GM19023 (cell line): ENCODE results near the gene ARHGAP26.

Experiments
- ATAC-seq: cut with Tn5 transposase; IDR thresholded peaks from one replicate; pipeline ENCODE4 v1.9.1; 2021; ENCODE audit warnings: mild to moderate bottlenecking, moderate library complexity; ENCODE audit not compliant: unreplicated experiment

Gene ARHGAP26

GRCh38 chr5:142783601-142784341 is 13.6 kb downstream of the ARHGAP26 start:
- no peak for ATAC-seq

GRCh38 chr5:142784401-142784955 is 14.3 kb downstream of the ARHGAP26 start:
- no peak for ATAC-seq

- no peak for ATAC-seq
These were observed 15.0 kb downstream of the ARHGAP26 start for GRCh38 chr5:142785206-142785605.

GRCh38 chr5:142789206-142789605 is 19.0 kb downstream of the ARHGAP26 start:
- no peak for ATAC-seq

DNA sequence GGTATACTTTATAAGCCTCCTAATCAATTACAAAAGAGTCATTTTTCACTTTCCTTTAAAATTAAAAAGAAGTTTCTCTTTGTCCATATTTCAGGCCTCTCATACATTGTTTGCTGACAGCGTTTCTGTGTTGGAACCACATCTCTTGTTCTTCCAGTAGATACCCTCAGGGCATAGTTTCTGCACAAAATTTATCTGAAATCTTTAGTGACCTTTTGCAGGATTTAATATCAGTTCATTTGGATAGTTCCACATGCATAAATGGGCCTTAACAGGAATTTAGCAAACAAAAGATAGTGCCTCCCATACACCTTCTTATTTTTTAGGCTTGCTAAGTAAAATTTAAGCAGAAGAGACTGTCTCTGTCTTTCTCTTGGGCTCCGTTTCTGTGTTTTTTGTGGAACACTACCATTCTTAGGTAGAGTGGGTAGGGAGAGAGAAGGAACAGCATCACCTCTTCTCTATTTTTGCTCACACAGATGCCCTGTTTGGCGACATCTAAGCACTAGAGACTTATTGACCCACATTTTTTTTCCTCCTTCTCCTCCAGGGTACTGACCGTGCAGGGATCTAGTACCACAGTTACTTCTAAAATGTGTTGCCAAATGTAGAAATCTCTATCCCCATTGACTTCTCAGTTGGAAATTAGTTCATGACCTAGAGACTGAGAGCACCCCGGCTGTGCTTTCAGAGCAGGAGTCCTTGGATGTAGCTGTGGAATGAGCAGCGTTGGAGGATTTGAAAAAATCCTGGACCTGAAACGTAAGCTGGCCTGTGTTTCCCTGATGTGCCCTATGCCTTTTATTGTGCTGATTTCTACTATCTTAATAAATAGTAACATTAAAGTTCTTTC is 22.1 kb downstream of the ARHGAP26 start:
- no peak for ATAC-seq

DNA sequence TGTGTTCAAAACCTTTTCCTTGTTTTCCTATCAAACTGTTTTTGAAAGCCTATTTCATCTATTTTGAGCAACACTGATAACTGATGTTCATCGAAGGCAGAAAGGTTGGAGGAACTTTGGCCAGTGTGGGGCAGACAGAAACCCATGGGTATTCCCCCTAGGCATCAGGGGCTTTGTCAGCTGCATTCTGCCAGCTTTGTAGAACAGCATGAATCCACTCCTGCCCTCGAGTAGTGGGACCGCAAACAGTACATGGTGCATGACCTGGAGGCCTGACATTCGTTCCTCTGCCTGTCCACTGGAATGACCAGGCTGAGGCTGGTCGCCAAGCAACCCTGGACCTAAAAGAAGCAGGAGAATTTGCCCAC is 22.7 kb downstream of the ARHGAP26 start:
- ATAC-seq: no peak

DNA sequence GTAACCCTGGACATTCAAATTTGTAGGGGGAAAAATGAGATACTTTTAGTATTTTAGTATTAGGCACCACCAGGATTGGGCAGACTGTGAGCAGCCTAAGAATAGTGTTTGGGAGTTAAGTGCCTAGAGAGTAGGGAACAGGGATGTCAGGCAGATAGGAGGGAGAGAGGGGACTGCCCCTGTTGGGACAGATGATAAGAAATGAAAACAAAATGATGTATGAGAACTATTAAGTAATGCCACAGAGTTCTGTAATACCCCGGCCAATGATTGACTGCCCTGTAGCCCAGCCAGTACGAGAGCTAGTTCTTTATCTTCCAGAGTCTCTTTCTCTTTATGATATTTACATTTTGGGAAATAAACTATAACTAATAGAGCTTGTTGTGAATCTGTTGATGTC is 24.4 kb downstream of the ARHGAP26 start:
- ATAC-seq: no peak

DNA sequence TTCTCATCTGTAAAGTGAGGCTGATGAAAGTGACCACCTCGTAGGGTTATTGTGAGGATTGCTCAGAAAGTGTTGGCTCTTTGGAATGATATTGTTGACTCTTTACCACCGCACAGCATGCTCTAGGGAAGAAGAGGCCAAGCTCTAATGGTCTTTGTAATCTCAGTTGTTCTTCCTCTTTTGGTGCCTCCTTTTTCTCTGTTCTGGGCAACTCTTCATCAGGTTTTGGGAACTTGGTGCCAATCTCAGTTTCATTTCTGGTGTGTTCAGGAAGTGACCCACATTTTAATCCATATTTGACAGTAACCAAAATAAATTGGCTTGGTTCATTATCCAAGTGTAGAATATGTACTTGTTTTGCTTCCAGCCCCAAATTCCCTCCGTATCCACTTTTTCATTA is 25.1 kb downstream of the ARHGAP26 start:
- ATAC-seq: no peak

DNA sequence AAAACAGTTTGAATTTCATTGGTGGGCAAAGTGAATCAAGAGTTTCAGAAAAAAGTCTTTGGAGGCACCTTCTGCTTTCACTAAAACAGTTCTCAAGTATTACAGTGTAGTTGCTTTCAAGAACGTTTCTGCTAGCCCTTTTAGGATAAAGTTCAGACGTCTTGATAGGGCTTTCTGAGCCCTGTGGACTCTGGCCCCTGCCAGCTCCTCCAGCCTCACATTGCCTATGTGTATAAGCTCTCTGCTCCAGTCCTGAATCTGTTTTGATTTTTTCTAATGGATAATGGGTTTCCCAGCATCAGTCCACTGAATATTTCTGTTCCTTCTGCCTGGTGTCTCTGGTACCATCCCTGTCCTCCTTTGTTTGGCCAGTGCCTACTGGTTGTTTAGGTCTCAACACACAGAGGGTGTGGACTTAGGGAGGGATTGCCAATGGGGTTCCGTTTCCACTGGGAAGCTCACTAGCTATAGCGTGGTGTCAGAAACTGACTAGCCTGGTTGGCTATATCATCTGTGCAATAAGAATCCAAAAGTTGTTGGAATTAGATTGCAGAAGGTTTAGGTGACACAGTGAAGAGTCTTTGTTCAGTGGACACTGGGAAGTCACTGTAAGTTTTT is 26.4 kb downstream of the ARHGAP26 start:
- no peak for ATAC-seq

GRCh38 chr5:142797420-142797819 is 27.2 kb downstream of the ARHGAP26 start:
- ATAC-seq: no peak

DNA sequence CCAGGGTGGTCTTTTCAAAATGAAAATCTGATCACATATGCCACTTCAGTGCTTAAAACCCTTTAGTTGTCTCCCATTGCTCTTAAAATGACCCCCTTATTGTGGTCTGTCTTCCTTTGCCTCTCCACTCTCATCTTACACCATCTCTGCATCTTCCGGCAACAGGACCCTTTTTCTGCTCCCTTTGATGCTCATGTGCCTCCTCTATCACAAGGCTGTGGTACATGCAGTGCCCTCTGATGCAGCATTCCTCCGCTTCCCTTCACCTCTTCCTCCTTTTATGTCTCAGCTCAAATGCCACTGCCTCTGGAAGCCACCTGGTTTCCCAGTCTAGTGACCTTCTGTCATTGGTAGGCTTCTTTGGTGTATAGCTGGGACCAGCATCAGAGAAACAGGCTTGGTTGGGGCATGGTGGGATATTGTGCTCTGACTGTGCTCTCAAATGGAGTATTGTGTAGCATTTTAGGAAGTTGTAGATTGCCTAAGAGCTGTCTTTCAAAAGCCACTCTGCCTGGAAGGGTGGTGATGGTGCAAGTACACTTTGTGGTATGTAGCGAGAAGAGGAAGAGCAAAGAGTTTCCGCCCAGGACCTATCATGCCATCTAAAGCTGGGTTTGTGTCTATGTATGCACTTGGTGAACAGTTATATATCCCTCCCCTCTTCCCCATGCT is 28.1 kb downstream of the ARHGAP26 start:
- ATAC-seq: no peak

- ATAC-seq: peak; percentile 84
These were observed 30.8 kb downstream of the ARHGAP26 start for GRCh38 chr5:142800776-142801494.

DNA sequence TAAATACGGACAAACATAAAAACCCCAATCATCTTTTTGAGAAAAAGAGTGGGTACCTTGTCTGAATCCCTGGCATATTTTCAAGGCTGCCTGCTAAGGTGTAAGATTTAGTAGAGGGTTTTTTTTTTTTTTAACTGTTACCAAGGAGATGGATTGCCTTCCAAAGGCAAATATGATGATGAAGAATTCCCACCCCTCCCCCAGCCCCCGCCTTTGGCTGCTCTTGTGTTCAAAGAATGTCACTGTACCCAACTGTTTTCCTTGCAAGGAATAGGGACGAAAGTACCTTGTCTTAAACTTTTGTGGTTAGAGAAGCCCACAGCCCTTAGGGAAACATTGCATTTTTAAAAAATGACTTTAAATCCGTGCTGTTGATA is 31.3 kb downstream of the ARHGAP26 start:
- no peak for ATAC-seq

DNA sequence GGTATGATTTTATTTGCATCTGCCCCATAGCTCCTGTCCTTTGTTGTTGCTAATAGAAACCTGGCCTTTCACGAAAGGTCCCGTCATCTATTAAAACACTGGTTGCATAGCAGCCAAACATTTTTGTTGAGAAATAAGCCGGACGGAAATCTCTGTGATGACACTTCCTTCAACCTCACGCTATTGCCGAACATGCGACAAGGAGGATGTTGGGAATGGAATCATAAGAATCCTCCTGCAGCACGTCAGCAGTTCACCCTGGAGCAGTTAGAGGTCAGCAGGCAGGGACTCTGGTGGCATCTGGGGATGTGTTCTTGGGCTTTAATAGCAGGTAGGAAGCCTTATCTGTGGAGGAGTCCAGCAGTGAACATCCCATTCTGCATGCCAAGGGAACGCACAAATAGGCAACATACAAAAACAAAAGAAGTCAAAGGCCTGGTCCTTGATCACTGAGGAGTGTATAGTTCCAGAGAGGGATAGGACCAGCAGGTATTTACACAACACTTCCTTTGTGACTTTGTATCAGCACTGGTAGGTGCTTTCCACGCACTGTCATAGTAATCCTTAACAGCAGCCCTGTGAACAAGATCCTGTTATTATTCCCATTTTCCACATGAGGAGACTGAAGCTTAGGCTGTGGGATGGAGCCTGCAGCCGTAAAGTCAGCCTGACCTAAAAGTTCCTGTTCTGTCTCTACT is 33.4 kb downstream of the ARHGAP26 start:
- no peak for ATAC-seq

DNA sequence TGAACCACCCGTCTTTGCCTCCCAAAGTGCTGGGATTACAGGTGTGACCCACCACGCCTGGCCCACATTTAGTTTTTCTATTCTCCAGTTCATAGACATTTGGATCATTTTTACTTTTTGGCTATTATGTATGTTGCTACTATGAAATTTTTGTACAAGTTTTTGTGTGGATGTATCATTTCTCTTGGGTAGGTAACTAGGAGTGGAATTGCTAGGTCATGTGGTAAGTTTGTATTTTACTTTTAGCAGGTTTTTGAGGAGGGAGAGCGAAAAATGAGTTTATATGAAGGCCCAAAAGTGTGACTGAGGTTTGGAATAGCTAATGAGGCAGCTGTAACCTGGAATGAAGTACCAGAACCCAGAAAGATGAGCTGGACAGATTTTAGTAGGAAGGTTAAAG is 35.2 kb downstream of the ARHGAP26 start:
- no peak for ATAC-seq

DNA sequence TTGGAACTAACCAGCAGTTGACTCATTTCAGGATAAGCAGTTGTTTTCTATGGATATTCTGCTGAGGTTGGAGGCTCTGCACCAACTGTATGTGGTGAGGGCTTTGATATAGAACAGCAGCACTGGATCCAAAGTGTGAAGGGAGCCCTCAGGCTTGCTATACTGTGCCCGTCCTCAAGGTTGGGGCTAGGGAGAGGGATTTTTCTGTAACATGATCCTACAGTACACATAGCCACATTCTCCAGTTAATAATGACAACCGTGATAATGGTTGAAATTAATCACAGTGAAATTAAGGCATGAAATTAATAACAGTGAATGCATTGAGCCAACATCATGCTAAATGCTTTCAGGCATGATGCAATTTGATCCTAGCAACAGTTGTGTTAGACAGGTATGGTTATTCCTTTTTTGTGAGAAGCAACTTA is 36.7 kb downstream of the ARHGAP26 start:
- ATAC-seq: no peak

- no peak for ATAC-seq
These were observed 37.3 kb downstream of the ARHGAP26 start for GRCh38 chr5:142807372-142807911.

- no peak for ATAC-seq
These were observed 38.9 kb downstream of the ARHGAP26 start for GRCh38 chr5:142808878-142809598.

DNA sequence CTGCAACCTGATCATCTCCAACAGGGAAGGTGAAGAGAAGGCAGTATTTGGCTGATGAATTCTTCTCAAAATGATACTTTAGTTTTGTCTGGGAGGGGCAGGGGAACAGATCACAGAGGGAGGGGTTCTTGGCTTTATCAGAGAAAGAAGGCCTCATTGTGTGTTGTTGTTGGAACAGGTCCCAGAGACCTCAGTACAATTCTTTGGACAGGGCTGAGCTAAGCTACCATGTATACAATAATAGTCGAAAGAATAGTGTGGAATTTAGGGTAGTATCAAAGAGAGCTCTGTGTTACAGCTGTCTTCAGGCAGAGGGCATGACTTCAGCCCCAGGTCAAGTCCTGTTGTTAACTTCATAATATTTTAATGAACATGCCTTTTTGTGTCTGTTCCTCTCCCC is 39.9 kb downstream of the ARHGAP26 start:
- no peak for ATAC-seq
